Subcutaneous adipose tissue (tissue), 4 donors: Measurements from ENCODE around the gene MMP24. TPM values are rescaled to one million over a fixed set of nuclear protein-coding genes. Genes with fewer than 3 reads are reported as not detected.

Experiments used
- total RNA-seq, 4 donors: library from RNA; depleted of rRNA; stranded (reverse); fragments of >200 nt; gene quantifications; one replicate each; pipeline ENCODE4 v1.1.0, GENCODE V29; 2016
- TF ChIP-seq, protein P1 (sequence below): fragments of 450-650 bp; IDR thresholded peaks from one replicate; pipeline ENCODE4 v1.5.1; 2016; ENCODE audit warnings: low read depth, mild to moderate bottlenecking, control low read depth, antibody characterized with exemption, moderate library complexity

The MMP24 gene
- total RNA-seq, 4 donors from 2014 or later: 0.17 to 1.3 (median 0.66) TPM; not detected in 1

- TF ChIP-seq, protein P1, sequence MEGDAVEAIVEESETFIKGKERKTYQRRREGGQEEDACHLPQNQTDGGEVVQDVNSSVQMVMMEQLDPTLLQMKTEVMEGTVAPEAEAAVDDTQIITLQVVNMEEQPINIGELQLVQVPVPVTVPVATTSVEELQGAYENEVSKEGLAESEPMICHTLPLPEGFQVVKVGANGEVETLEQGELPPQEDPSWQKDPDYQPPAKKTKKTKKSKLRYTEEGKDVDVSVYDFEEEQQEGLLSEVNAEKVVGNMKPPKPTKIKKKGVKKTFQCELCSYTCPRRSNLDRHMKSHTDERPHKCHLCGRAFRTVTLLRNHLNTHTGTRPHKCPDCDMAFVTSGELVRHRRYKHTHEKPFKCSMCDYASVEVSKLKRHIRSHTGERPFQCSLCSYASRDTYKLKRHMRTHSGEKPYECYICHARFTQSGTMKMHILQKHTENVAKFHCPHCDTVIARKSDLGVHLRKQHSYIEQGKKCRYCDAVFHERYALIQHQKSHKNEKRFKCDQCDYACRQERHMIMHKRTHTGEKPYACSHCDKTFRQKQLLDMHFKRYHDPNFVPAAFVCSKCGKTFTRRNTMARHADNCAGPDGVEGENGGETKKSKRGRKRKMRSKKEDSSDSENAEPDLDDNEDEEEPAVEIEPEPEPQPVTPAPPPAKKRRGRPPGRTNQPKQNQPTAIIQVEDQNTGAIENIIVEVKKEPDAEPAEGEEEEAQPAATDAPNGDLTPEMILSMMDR: no peak
These were observed 6.1 kb downstream of the MMP24 start for GRCh38 chr20:35232575-35232974.

- TF ChIP-seq, protein P1: no peak
These were observed 9.4 kb downstream of the MMP24 start for GRCh38 chr20:35235881-35236280.

DNA sequence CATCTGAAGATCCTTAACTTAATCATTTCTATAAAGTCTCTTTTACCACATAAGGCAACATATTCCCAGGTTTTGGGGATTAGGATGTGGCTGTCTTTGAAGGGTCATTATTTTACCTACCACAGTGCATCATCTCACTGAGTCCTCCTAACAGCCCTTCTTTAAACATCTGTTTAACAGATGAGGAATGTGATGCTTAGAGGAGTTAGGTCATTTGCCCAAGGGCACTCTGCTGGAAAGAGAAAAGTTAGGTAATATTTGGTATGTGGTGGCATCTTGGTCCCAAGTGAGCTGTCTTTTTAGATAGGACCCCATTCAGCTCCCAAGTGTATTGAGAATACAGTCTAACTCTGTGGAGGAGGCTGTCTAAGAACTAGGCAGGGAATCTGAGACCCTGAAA lies 11.0 kb downstream of the MMP24 start:
- TF ChIP-seq, protein P1: no peak

GRCh38 chr20:35238170-35238569 lies 11.7 kb downstream of the MMP24 start:
- TF ChIP-seq, protein P1: no peak

- TF ChIP-seq, protein P1: no peak
These were observed 12.2 kb downstream of the MMP24 start for GRCh38 chr20:35238735-35239134.

- TF ChIP-seq, protein P1: no peak
These were observed 13.8 kb downstream of the MMP24 start for GRCh38 chr20:35240083-35240810.

DNA sequence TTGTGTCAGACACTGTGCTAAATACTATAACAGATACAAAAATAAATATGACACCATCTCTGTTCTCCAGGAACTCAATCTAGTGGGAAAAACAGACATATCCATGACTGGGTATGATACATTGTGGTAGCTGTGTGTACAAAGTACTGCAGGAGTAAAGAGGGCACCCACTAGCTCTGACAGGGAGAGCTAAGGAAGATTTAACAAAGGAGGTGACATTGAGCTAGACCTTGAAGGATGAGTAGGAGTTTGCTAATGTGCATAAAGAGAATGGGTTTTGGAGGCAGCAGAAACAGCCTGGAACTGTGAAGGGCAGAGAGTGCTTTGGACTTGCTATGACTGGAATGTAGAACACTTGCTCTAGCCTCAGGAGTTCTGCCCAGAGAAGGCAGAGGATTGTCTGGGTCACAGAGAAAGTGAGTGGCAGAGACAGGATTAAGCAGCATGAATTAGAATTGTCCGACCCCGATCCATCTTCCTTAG lies 14.4 kb downstream of the MMP24 start:
- TF ChIP-seq, protein P1: no peak
